HCT116 (cell line): ENCODE measurements around the gene HIGD2B.

Experiments used
- CBX3 ChIP-seq: IDR thresholded peaks from 2 replicates; pipeline ENCODE4 v1.6.1; 2012; ENCODE audit warnings: low read depth
- CEBPB ChIP-seq: IDR thresholded peaks from 2 replicates; pipeline ENCODE4 v1.6.1; 2012; ENCODE audit warnings: low read depth
- CTCF ChIP-seq, 3 experiments: fragments of 200-600 bp in 1 of 3; sonication (generic) in 1 of 3; IDR thresholded peaks in 2 of 3; conservative IDR thresholded peaks in 1 of 3; 2 replicates each; pipeline ENCODE4 v1.5.1; 2012 to 2017; ENCODE audit warnings: low read depth in 2 of 3, low read length in 2 of 3, antibody characterized with exemption in 1 of 3, borderline replicate concordance in 1 of 3, control low read depth in 1 of 3, mild to moderate bottlenecking in 1 of 3, mixed read lengths in 1 of 3, mixed run types in 1 of 3, moderate library complexity in 1 of 3; ENCODE audit not compliant: insufficient read depth in 1 of 3
- EGR1 ChIP-seq: IDR thresholded peaks from 2 replicates; pipeline ENCODE4 v1.6.1; 2012; ENCODE audit warnings: low read depth
- ELF1 ChIP-seq: IDR thresholded peaks from 2 replicates; pipeline ENCODE4 v1.6.1; 2012; ENCODE audit warnings: low read depth, borderline replicate concordance
- EZH2 ChIP-seq: fragments of 200-600 bp; sonication (generic); IDR thresholded peaks from 2 replicates; pipeline ENCODE4 v1.6.1; 2017; ENCODE audit warnings: antibody characterized with exemption, mixed run types
- POLR2A ChIP-seq: IDR thresholded peaks from 2 replicates; pipeline ENCODE4 v1.7.0; 2011; ENCODE audit warnings: borderline replicate concordance; ENCODE audit not compliant: insufficient read depth, insufficient read length; ENCODE audit errors: extremely low read depth
- RAD21 ChIP-seq: IDR thresholded peaks from 2 replicates; pipeline ENCODE4 v1.6.1; 2012; ENCODE audit warnings: low read depth, mild to moderate bottlenecking
- SIN3A ChIP-seq: IDR thresholded peaks from 2 replicates; pipeline ENCODE4 v1.6.1; 2012; ENCODE audit warnings: low read depth
- SP1 ChIP-seq: IDR thresholded peaks from 2 replicates; pipeline ENCODE4 v1.6.1; 2012; ENCODE audit warnings: low read depth
- TCF7L2 ChIP-seq: IDR thresholded peaks from 2 replicates; pipeline ENCODE4 v1.7.0; 2011; ENCODE audit warnings: borderline replicate concordance, inconsistent platforms; ENCODE audit not compliant: insufficient read depth, insufficient read length; ENCODE audit errors: extremely low read depth
- ZNF274 ChIP-seq: fragments of 200-500 bp; sonication (Bioruptor generic); IDR thresholded peaks from 2 replicates; pipeline ENCODE4 v1.6.1; 2014; ENCODE audit warnings: mild to moderate bottlenecking, low read depth, low read length, inconsistent platforms
- TF ChIP-seq, protein P1 (sequence below): IDR thresholded peaks from 2 replicates; pipeline ENCODE4 v1.6.1; 2012; ENCODE audit warnings: low read depth
- TF ChIP-seq, protein P2 (sequence below): IDR thresholded peaks from 2 replicates; pipeline ENCODE4 v1.6.1; 2012

DNA sequence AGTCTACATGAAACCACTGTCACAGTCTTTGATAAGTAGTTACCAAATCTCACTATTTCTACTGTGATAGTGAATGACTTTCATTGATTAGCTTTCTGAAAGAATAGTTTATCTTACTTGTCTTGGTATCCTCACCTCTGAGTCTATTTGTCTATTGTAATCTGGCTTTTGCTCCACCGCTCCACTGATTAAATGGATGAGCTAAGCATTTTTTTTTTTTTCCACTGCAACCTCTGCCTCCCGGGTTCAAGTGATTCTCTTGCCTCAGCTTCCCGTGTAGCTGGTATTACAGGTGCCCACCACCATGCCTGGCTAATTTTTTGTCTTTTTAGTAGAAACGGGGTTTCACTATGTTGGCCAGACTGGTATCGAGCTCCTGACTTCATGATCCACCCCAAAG lies 13.0 kb upstream of the HIGD2B start:
- TF ChIP-seq CTCF (IDR thresholded peaks at IDR 0.05 in 2 of 3, conservative IDR thresholded peaks at IDR 0.05 in 1 of 3; ENCODE audit: borderline replicate concordance in 1 of 3, insufficient read depth in 1 of 3, low read depth in 2 of 3, low read length in 2 of 3): no peak
- no peak for TF ChIP-seq EZH2
- no peak for TF ChIP-seq SIN3A
- TF ChIP-seq ELF1: no peak
- no peak for TF ChIP-seq SP1
- TF ChIP-seq RAD21: no peak
- TF ChIP-seq CBX3: no peak
- TF ChIP-seq EGR1: no peak
- TF ChIP-seq POLR2A: no peak
- TF ChIP-seq TCF7L2: no peak
- TF ChIP-seq, protein P1, sequence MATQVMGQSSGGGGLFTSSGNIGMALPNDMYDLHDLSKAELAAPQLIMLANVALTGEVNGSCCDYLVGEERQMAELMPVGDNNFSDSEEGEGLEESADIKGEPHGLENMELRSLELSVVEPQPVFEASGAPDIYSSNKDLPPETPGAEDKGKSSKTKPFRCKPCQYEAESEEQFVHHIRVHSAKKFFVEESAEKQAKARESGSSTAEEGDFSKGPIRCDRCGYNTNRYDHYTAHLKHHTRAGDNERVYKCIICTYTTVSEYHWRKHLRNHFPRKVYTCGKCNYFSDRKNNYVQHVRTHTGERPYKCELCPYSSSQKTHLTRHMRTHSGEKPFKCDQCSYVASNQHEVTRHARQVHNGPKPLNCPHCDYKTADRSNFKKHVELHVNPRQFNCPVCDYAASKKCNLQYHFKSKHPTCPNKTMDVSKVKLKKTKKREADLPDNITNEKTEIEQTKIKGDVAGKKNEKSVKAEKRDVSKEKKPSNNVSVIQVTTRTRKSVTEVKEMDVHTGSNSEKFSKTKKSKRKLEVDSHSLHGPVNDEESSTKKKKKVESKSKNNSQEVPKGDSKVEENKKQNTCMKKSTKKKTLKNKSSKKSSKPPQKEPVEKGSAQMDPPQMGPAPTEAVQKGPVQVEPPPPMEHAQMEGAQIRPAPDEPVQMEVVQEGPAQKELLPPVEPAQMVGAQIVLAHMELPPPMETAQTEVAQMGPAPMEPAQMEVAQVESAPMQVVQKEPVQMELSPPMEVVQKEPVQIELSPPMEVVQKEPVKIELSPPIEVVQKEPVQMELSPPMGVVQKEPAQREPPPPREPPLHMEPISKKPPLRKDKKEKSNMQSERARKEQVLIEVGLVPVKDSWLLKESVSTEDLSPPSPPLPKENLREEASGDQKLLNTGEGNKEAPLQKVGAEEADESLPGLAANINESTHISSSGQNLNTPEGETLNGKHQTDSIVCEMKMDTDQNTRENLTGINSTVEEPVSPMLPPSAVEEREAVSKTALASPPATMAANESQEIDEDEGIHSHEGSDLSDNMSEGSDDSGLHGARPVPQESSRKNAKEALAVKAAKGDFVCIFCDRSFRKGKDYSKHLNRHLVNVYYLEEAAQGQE: no peak
- TF ChIP-seq ZNF274: no peak
- TF ChIP-seq, protein P2, sequence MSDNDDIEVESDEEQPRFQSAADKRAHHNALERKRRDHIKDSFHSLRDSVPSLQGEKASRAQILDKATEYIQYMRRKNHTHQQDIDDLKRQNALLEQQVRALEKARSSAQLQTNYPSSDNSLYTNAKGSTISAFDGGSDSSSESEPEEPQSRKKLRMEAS: no peak
- no peak for TF ChIP-seq CEBPB
